ENCODE data around the gene EHD4. TPM values are rescaled to one million over a fixed set of nuclear protein-coding genes. Genes with fewer than 3 reads are reported as not detected.
A peak's percentile ranks its signal among the peaks of the same experiment; 100 is the strongest.

Gene EHD4
- total RNA-seq, 2 donors from 2014 or later, result 30.3 to 40.0 TPM

GRCh38 chr15:41990691-41991090 is 18.3 kb upstream of the EHD4 start:
- Histone ChIP-seq H3K27me3 (no peaks in the 10 kb centered on the region), H3K4me1 (no peaks in the 10 kb centered on the region), H3K36me3 (no peaks in the 10 kb centered on the region), H3K4me3 (no peak overlapping the region), H3K27ac (no peak overlapping the region), H3K9ac (ENCODE audit: low read depth in 2 of 2, low read length in 2 of 2) (no peak overlapping the region), H3K9me3 (no peaks in the 10 kb centered on the region)
- intact Hi-C loops (cut with DNase I), result no loop called here
- DNase-seq, result no peak
- no peak for TF ChIP-seq CTCF (IDR thresholded peaks at IDR 0.05)

GRCh38 chr15:41990243-41990605 is 17.9 kb upstream of the EHD4 start:
- Histone ChIP-seq H3K9me3 (no peaks in the 10 kb centered on the region), H3K27ac (no peak overlapping the region), H3K4me3 (no peak overlapping the region), H3K36me3 (no peaks in the 10 kb centered on the region), H3K27me3 (no peaks in the 10 kb centered on the region), H3K4me1 (no peaks in the 10 kb centered on the region), H3K9ac (ENCODE audit: low read depth in 2 of 2, low read length in 2 of 2) (no peak overlapping the region)
- no peak for DNase-seq
- intact Hi-C loops (cut with DNase I), result no loop called here
- TF ChIP-seq CTCF (IDR thresholded peaks at IDR 0.05), result no peak

- TF ChIP-seq CTCF (IDR thresholded peaks at IDR 0.05), result peak; percentile 98
- DNase-seq, result peak; percentile 93
- no peak overlapping the region for H3K9ac ChIP-seq (ENCODE audit: low read depth in 2 of 2, low read length in 2 of 2)
Observed at GRCh38 chr15:41989573-41990242, 17.4 kb upstream of the EHD4 start.

GRCh38 chr15:41988896-41989572 is 16.7 kb upstream of the EHD4 start:
- H3K4me3 ChIP-seq, result no peak overlapping the region
- TF ChIP-seq CTCF (IDR thresholded peaks at IDR 0.05), result no peak
- H3K27ac ChIP-seq, result no peak overlapping the region
- intact Hi-C loops (cut with DNase I), result loop anchor here (2.0 to 10.0 kb wide), 2 partner anchors 68 to 146 kb away; no protein-coding TSS in a partner anchor
- no peaks in the 10 kb centered on the region for H3K27me3 ChIP-seq
- no peaks in the 10 kb centered on the region for H3K36me3 ChIP-seq
- H3K9ac ChIP-seq (ENCODE audit: low read depth in 2 of 2, low read length in 2 of 2), result no peak overlapping the region
- no peaks in the 10 kb centered on the region for H3K9me3 ChIP-seq
- no peak for DNase-seq
- no peaks in the 10 kb centered on the region for H3K4me1 ChIP-seq

More at GRCh38 chr15:41989573-41990242, 17.4 kb upstream of the EHD4 start:
- H3K9me3 ChIP-seq, result no peaks in the 10 kb centered on the region
- no peaks in the 10 kb centered on the region for H3K4me1 ChIP-seq
- no peak overlapping the region for H3K4me3 ChIP-seq
- no peaks in the 10 kb centered on the region for H3K36me3 ChIP-seq
- no peak overlapping the region for H3K27ac ChIP-seq
- no peaks in the 10 kb centered on the region for H3K27me3 ChIP-seq
- intact Hi-C loops (cut with DNase I), result loop anchor here (2.0 to 10.0 kb wide), 2 partner anchors 67 to 145 kb away; no protein-coding TSS in a partner anchor

- Histone ChIP-seq H3K4me3 (no peak overlapping the region), H3K9ac (ENCODE audit: low read depth in 2 of 2, low read length in 2 of 2) (no peak overlapping the region), H3K27ac (no peak overlapping the region), H3K36me3 (no peaks in the 10 kb centered on the region), H3K9me3 (no peaks in the 10 kb centered on the region), H3K4me1 (no peaks in the 10 kb centered on the region), H3K27me3 (no peaks in the 10 kb centered on the region)
- intact Hi-C loops (cut with DNase I), result loop anchor here (2.0 to 10.0 kb wide), 2 partner anchors 69 to 147 kb away; no protein-coding TSS in a partner anchor
- DNase-seq, result no peak
- TF ChIP-seq CTCF (IDR thresholded peaks at IDR 0.05), result no peak
Observed at GRCh38 chr15:41987925-41988275, 15.5 kb upstream of the EHD4 start.
